Panc1 (cell line): Measurements from ENCODE around the gene PGC. TPM values are rescaled to one million over a fixed set of nuclear protein-coding genes. Genes with fewer than 3 reads are reported as not detected.

Experiments used
- ATAC-seq: fragments of 200-7000 bp; cut with Tn5 transposase; 2 replicates; pipeline ENCODE4 v1.9.1; 2020; ENCODE audit warnings: mild to moderate bottlenecking, moderate library complexity
- BruUV-seq: library from RNA; stranded (reverse); fragments of 400-500 nt; replicated peaks from 2 replicates; lab custom pipeline; 2021; lab: Mats Ljungman, UMichigan
- CTCF ChIA-PET: fragments of 300-600 bp; sonication (Branson Sonifier 250); formaldehyde crosslinking; loops from one replicate; lab custom pipeline; 2022; ENCODE audit warnings: antibody characterized with exemption; lab: Charles Lee
- POLR2A ChIA-PET: fragments of 300-600 bp; sonication (Branson Sonifier 250); formaldehyde crosslinking; loops from one replicate; lab custom pipeline; 2022; ENCODE audit warnings: antibody characterized with exemption; lab: Charles Lee
- DNase-seq: peaks from one replicate; pipeline ENCODE4 v3.0.0-alpha.2; 2010; ENCODE audit warnings: low read depth, low spot score
- H3K27ac ChIP-seq: 2 replicates; pipeline ENCODE4 v1.5.1; 2011; ENCODE audit warnings: mild to moderate bottlenecking, low read length, inconsistent platforms
- H3K27me3 ChIP-seq: fragments of 200-500 bp; sonication (Bioruptor generic); 2 replicates; pipeline ENCODE4 v1.6.0; 2014; ENCODE audit warnings: low read length, inconsistent platforms; ENCODE audit not compliant: control insufficient read depth, insufficient read depth
- H3K36me3 ChIP-seq: fragments of 200-500 bp; sonication (Bioruptor generic); 2 replicates; pipeline ENCODE4 v1.5.1; 2014; ENCODE audit warnings: inconsistent platforms, mild to moderate bottlenecking, low read length, moderate library complexity; ENCODE audit not compliant: control insufficient read depth, insufficient read depth
- H3K4me1 ChIP-seq: 2 replicates; pipeline ENCODE4 v1.5.1; 2011; ENCODE audit warnings: inconsistent platforms, mild to moderate bottlenecking, low read length, moderate library complexity; ENCODE audit not compliant: control insufficient read depth, insufficient read depth
- H3K4me3 ChIP-seq, 2 experiments: 2 replicates each; pipeline ENCODE4 v1.5.1; 2011 to 2012; ENCODE audit warnings: low read depth in 2 of 2, low read length in 2 of 2, mild to moderate bottlenecking in 2 of 2, inconsistent platforms in 1 of 2, moderate library complexity in 1 of 2
- H3K9me3 ChIP-seq: fragments of 200-500 bp; sonication (Bioruptor generic); 2 replicates; pipeline ENCODE4 v1.5.1; 2014; ENCODE audit warnings: low read depth, mild to moderate bottlenecking, inconsistent platforms, low read length, moderate library complexity; ENCODE audit not compliant: control insufficient read depth, insufficient read depth
- CTCF ChIP-seq: fragments of 450-650 bp; IDR thresholded peaks from 2 replicates; pipeline ENCODE4 v1.5.1; 2017; ENCODE audit warnings: mild to moderate bottlenecking
- POLR2AphosphoS5 ChIP-seq: IDR thresholded peaks from 2 replicates; pipeline ENCODE4 v1.6.1; 2012; ENCODE audit warnings: mild to moderate bottlenecking, low read depth, low read length, moderate library complexity
- REST ChIP-seq, 2 experiments: IDR thresholded peaks; 2 replicates each; pipeline ENCODE4 v1.6.1; 2011 to 2012; ENCODE audit warnings: low read depth in 2 of 2, control low read depth in 1 of 2, low read length in 1 of 2, mild to moderate bottlenecking in 1 of 2, moderate library complexity in 1 of 2; ENCODE audit not compliant: insufficient read depth in 1 of 2
- SIN3A ChIP-seq: IDR thresholded peaks from 2 replicates; pipeline ENCODE4 v1.6.1; 2012; ENCODE audit warnings: low read depth, mild to moderate bottlenecking, low read length, moderate library complexity, borderline replicate concordance; ENCODE audit not compliant: insufficient read depth
- TCF7L2 ChIP-seq: IDR thresholded peaks from 2 replicates; pipeline ENCODE4 v1.6.1; 2011; ENCODE audit warnings: mild to moderate bottlenecking, low read depth, low read length, inconsistent platforms
- in situ Hi-C: cut with HindIII; loops from 2 replicates; pipeline ENCODE4 v1.10.0; 2016; ENCODE audit warnings: low sequenced_read_pairs, low pct_unique_long_range_greater_than_20kb
- intact Hi-C: fragments of 100-400 bp; cut with micrococcal nuclease; formaldehyde crosslinking; loops from one replicate; pipeline ENCODE4 v1.10.0; 2022; ENCODE audit not compliant: unreplicated experiment
- total RNA-seq: library from RNA; stranded (reverse); gene quantifications from one replicate; pipeline ENCODE4 v1.2.1, GENCODE V29; 2021; ENCODE audit not compliant: unreplicated experiment

Gene PGC
- total RNA-seq, 1 experiment from 2014 or later, result 0.18 TPM

- Histone ChIP-seq H3K27ac (peak overlapping the region; percentile 74; the same call in 1 of the 2 replicates), H3K36me3 (peaks cover 2% of the 10 kb centered on the region; the same call in 1 of the 2 replicates), H3K4me1 (peaks cover 5% of the 10 kb centered on the region), H3K27me3 (no peaks in the 10 kb centered on the region), H3K4me3 (peak overlapping the region; percentile 68 to 78), H3K9me3 (no peaks in the 10 kb centered on the region)
- CTCF ChIA-PET, result interaction anchor here (0.6 to 0.7 kb wide), 5 partner anchors 38 to 450 kb away, joined by 3 to 4 read pairs (median 3); no protein-coding TSS in a partner anchor
- in situ Hi-C loops, result no loop called here
- intact Hi-C loops, result loop anchor here (5.0 kb wide), 1 partner anchor 177 kb away; no protein-coding TSS in a partner anchor
- DNase-seq (no peak), ATAC-seq (peak; percentile 24)
- BruUV-seq, result no TSS peak
- no peak for TF ChIP-seq REST (IDR thresholded peaks at IDR 0.05; ENCODE audit: insufficient read depth in 1 of 2, low read depth in 2 of 2, low read length in 1 of 2)
- TF ChIP-seq TCF7L2, result no peak
- TF ChIP-seq POLR2AphosphoS5, result no peak
- TF ChIP-seq SIN3A, result no peak
- TF ChIP-seq CTCF, result no peak
- POLR2A ChIA-PET, result interaction anchor here (0.6 kb wide), 1 partner anchor 274 kb away, joined by 7 read pairs; no protein-coding TSS in a partner anchor
These were observed 32.1 kb upstream of the PGC start for GRCh38 chr6:41779336-41779735.

- Histone ChIP-seq H3K4me3 (peak overlapping the region; percentile 68 to 78), H3K36me3 (peaks cover 2% of the 10 kb centered on the region; the same call in 1 of the 2 replicates), H3K4me1 (peaks cover 5% of the 10 kb centered on the region), H3K9me3 (no peaks in the 10 kb centered on the region), H3K27ac (peak overlapping the region; percentile 74; the same call in 1 of the 2 replicates), H3K27me3 (no peaks in the 10 kb centered on the region)
- TF ChIP-seq SIN3A, result no peak
- no peak for TF ChIP-seq TCF7L2
- no peak for TF ChIP-seq REST (IDR thresholded peaks at IDR 0.05; ENCODE audit: insufficient read depth in 1 of 2, low read depth in 2 of 2, low read length in 1 of 2)
- no peak for TF ChIP-seq CTCF
- TF ChIP-seq POLR2AphosphoS5, result no peak
- BruUV-seq, result no TSS peak
- ChIA-PET POLR2A (no interaction called here), CTCF (no interaction called here)
- in situ Hi-C loops, result no loop called here
- intact Hi-C loops, result loop anchor here (5.0 kb wide), 1 partner anchor 177 kb away; no protein-coding TSS in a partner anchor
- DNase-seq, result no peak
- no peak for ATAC-seq
These were observed 31.7 kb upstream of the PGC start for GRCh38 chr6:41778895-41779294.
